Posterior cingulate gyrus (tissue), 11 donors: ENCODE results near the gene SEL1L2.
A peak's percentile ranks its signal among the peaks of the same experiment; 100 is the strongest.
"Not testable (repeated sequence)": the region's sequence is repeated elsewhere in the genome, so short reads cannot be mapped to it uniquely, and the experiment has no call there.

Experiments
- DNase-seq, 10 donors: peaks; one replicate each; pipeline versions ENCODE4 v3.0.0 to v3.0.0-alpha.2; 2020 to 2021; ENCODE audit warnings: mixed read lengths in 3 of 10
- intact Hi-C: fragments of 100-400 bp; cut with DNase I; formaldehyde crosslinking; loops from one replicate; pipeline ENCODE4 v1.15.1; 2023

Gene SEL1L2

GRCh38 chr20:13990465-13990864 lies at the start of gene SEL1L2:
Gene SEL1L2 (minus strand): TSS chr20:13990614. CDS start chr20:13990534, 80 bp downstream.
- no peak for DNase-seq
- intact Hi-C loops = loop anchor here (10.0 kb wide), 1 partner anchor 166 kb away; no protein-coding TSS in a partner anchor

DNA sequence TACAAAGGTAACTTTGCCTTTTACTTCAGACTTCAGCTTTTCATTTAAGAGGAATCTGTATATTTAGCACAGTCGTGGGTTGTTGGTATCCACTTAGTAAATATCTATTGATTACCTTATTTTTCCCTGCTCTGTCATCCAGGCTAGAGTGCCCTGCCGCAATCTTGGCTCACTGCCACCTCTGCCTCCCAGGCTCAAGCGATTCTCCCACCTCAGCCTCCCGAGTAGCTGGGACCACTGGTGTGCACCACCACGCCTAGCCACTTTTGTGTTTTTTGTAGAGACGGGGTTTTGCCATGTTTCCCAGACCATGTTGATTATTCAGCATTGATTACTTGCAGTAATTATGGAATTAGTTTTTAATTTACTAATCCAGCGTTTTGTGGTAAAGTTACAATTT lies 46.2 kb upstream of the SEL1L2 start:
- intact Hi-C loops = no loop called here
- DNase-seq = no peak

- DNase-seq = no peak
- intact Hi-C loops = no loop called here
Observed at GRCh38 chr20:14033310-14033709, 42.9 kb upstream of the SEL1L2 start.

- intact Hi-C loops = no loop called here
- no peak for DNase-seq
Observed at GRCh38 chr20:14030991-14031390, 40.6 kb upstream of the SEL1L2 start.

DNA sequence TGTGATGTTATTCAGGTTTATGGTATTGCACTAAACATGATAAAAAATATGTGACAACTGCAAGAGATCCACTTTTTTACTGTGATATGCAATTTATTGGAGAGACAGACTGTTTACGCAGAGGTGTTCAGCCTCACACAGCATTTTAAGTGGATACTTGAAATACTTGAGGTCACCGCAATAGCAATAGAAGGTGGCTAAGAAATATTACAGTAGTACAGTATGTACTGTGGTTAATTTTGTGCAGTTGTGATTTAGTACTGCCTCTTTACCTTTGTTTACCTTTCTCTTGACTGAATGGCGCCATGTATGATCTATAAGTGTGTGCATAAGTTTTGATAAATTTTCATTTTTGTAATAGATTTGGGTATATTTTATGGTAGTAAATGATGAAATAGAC lies 22.3 kb upstream of the SEL1L2 start:
- intact Hi-C loops = no loop called here
- DNase-seq = no peak

DNA sequence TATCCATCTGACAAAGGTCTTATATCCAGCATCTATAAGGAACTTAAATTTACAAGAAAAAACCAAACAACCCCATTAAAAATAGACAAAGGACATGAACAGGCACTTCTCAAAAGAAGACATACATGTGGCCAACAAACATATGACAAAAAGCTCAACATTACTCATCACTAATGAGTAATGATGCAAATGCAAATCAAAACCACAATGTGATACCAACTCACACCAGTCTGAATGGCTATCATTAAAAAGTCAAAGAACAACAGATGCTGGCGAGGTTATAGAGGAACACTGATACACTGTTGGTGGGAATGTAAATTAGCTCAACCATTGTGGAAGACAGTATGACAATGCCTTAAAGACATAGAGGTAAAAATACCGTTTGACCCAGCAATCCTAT lies 18.8 kb upstream of the SEL1L2 start:
- intact Hi-C loops = no loop called here
- DNase-seq = no peak

DNA sequence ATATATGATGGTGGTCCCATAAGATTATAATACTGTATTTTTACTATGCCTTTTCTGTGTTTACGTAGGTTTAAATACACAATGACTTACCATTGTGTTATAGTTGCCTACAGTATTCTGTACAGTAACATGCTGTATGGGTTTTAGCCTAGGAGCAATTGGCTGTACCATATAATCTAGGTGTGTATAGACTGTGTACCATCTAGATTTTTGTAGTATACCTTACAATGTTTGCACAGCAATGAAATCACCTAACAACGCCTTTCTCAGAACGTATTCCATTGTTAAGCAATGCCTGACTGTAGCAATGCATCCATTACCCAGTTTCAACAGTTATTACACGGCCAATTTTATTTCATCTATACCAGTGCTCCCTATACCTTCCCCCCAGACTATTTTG lies 15.6 kb upstream of the SEL1L2 start:
- DNase-seq = no peak
- intact Hi-C loops = no loop called here

- DNase-seq = no peak
- intact Hi-C loops = no loop called here
Observed at GRCh38 chr20:14000917-14001316, 10.5 kb upstream of the SEL1L2 start.

- intact Hi-C loops = loop anchor here (10.0 kb wide), 1 partner anchor 171 kb away; no protein-coding TSS in a partner anchor
- no peak for DNase-seq
Observed at GRCh38 chr20:13996265-13996664, 5.9 kb upstream of the SEL1L2 start.

DNA sequence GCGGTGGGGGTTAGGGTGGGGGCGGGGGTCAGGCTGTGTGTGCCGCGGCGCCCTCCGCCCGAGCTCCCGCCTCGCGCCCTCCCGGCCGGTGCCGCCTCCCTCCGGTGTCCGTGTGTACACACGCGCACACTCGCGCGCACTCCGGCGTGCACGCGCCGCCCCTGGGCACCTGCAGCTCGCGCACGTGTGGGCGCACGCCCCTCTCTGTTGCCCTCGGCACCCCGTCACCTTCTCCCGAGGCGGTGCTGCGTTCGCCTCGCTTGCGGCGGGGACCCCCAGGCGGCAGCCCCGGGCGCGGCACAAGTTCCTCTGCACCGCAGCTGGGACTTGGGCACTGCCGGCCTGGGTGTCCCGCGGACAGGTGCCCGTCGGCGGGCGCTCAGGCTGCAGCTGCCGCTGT lies 5.4 kb upstream of the SEL1L2 start:
- intact Hi-C loops = loop anchor here (10.0 kb wide), 1 partner anchor 171 kb away; no protein-coding TSS in a partner anchor

GRCh38 chr20:13995086-13995665 lies 4.8 kb upstream of the SEL1L2 start, which contains the start of gene MACROD2:
Gene MACROD2 (plus strand): TSS chr20:13995516.
- intact Hi-C loops = loop anchor here (10.0 kb wide), 1 partner anchor 170 kb away; no protein-coding TSS in a partner anchor
- peak; percentile 71 to 98 (median 83) for DNase-seq

More for the DNA sequence above, 5.4 kb upstream of the SEL1L2 start:
- DNase-seq = peak in 7 of 10 donors; percentile 19 to 88 (median 34)

DNA sequence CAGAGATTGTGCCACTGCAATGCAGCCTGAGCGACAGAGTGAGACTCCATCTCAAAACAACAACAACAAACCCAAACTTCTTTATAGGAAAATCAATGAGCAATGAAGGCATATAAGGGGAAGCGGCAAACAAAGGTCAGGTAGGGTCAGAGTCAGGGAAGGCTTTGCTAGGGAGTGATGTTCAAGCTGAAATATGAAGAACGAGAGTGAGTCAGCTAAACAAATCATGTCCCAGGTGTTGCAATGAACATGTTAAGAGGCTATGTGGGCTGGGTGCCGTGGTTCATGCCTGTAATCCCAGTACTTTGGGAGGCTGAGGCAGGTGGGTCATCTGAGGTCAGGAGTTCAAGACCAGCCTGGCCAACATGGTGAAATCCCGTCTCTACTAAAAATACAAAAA lies 1.5 kb upstream of the SEL1L2 start:
- intact Hi-C loops = loop anchor here (10.0 kb wide), 1 partner anchor 167 kb away; no protein-coding TSS in a partner anchor
- not testable (repeated sequence) for DNase-seq

GRCh38 chr20:13991311-13991710 lies 897 bp upstream of the SEL1L2 start:
- no peak for DNase-seq
- intact Hi-C loops = loop anchor here (10.0 kb wide), 1 partner anchor 167 kb away; no protein-coding TSS in a partner anchor

DNA sequence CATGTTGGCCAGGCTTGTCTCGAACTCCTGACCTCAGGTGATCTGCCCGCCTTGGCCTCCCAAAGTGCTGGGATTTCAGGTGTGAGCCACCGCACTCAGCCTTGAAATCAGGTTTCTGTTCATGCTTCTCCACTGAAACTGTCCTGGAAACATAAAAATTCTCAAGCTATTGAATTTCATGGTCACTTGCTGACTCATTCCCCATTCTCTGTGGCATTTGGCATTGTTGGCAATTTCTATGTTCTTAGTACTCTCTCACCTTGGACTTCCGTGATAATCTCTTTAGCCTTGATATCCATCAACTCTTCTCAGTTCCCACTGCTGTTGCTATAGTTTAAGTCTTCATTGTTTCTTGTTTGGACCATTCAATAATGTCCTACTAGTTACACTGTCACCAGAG lies 6.2 kb downstream of the SEL1L2 start:
- intact Hi-C loops = no loop called here

GRCh38 chr20:13960525-13960924 lies 29.9 kb downstream of the SEL1L2 start:
- intact Hi-C loops = no loop called here
- no peak for DNase-seq

More for the DNA sequence above, 6.2 kb downstream of the SEL1L2 start:
- no peak for DNase-seq

GRCh38 chr20:13960119-13960518 lies 30.3 kb downstream of the SEL1L2 start:
- DNase-seq = no peak
- intact Hi-C loops = no loop called here

DNA sequence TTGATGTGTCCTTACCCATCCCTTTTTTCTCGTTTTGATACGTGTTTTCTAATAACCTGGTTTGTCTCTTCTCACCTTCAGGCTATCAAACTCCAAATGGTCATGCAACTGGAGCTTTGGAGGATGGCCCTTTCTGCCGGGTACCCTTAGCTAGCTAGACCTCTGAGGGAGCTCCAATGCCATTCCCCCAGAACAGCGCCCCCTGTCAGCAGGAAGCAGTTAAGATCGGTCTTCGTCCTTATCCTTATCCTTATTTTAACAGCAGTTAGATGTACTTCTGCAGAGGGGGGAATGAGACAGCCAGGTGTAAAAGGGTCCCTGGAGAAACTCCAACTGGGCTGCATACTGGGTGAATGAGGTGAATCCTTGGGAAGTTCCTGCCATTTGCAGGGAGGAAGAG lies 37.2 kb downstream of the SEL1L2 start:
- no peak for DNase-seq
- intact Hi-C loops = no loop called here

- peak in 2 of 10 donors; percentile 59 to 61 for DNase-seq
- intact Hi-C loops = no loop called here
Observed at GRCh38 chr20:13947719-13948118, 42.7 kb downstream of the SEL1L2 start.

DNA sequence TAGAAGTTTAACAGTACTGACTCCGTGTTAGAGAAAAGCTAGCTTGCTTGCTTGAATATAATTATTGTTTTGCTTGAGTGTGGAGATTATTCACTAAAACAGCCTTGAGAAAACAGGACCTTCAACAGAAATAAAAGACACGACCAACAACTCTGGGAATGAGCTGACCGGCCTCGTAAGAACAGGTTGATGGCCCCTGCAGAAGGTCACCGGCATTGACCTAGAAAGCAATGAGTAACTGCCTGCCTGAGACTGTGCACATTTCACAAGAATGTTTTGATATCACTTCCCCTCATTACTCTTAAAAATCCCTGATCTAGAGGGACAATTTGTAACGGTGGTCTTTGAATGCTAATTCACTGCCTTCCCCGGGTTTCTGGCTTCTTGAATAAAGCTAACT lies 49.4 kb downstream of the SEL1L2 start:
- intact Hi-C loops = no loop called here

DNA sequence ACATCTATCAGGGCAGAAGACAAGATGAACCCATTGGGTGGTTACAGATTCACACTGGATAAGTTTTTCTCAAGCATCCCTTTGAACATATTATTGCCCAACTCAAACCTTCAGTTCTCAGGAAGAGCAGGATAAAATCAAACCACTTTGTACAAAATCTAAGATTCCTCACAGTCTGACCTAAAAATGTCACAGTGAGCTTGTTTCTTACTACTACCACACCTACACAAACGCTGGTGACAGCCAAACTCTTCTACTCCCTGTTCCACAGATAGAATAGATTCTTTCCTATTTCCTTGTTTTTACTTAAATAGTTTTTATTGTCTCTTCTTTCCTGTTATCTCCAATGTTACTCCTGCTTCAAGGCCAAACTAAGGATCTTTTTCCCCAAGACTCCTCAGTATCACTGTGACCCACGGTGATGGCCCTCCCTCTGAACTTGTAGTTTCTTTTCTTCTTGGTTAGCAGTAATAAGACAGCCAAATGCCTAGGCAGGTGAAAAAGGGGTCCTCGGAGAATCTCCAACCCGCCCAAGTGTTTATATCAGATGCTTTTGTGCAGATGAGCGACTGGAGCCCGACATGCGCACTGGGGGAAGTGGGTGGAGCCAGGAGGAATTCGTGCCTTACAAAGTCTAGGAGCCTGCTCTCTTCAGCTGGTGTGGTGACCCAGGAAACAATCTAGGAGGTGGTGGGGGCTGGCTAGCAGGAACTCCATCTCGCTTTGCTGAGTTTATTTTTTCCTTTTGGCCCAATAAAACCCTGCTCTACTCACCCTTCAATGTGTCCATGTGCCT lies 53.4 kb downstream of the SEL1L2 start:
- DNase-seq = no peak
- intact Hi-C loops = no loop called here

More for the DNA sequence above, 49.4 kb downstream of the SEL1L2 start:
- no peak for DNase-seq
